ENCODE data around the gene SLX4IP.

SLX4IP gene

DNA sequence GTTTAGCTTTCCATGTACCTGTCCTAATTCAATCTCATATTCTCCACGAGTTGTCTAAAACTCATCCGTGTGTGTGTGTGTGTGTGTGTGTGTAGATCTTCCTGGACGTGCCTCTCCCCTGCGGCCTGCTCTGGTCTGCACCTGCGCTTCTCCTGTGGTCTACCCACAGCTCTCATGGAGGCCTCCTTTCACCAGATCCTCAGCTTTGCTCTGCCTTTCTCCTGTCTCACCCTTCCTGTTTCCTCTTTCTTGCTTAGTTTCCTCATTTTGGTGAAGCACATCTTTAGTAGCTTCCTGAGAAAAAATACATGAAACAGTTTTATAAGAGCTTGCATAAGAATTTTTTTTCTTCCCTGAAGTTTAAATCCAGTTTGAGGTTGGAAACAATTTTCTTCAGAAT is 18.1 kb downstream of the SLX4IP start:
- peak; percentile 95 to 98 for DNase-seq (ENCODE audit: low read depth in 1 of 2, low spot score in 1 of 2)
- Histone ChIP-seq H3K27ac (replicated peaks) (peak overlapping the region; percentile 86), H3K4me3 (replicated peaks; ENCODE audit: insufficient read depth, low read length) (no peak overlapping the region), H3K27me3 (ENCODE audit: insufficient read depth, poor library complexity, severe bottlenecking) (no peaks in the 10 kb centered on the region)
- peak; percentile 89 for TF ChIP-seq SPI1 (IDR thresholded peaks at IDR 0.05; ENCODE audit: borderline replicate concordance, low read depth)
- peak; percentile 98 for TF ChIP-seq POLR2AphosphoS5 (IDR thresholded peaks at IDR 0.05; ENCODE audit: low read depth)
- TF ChIP-seq, protein P1, sequence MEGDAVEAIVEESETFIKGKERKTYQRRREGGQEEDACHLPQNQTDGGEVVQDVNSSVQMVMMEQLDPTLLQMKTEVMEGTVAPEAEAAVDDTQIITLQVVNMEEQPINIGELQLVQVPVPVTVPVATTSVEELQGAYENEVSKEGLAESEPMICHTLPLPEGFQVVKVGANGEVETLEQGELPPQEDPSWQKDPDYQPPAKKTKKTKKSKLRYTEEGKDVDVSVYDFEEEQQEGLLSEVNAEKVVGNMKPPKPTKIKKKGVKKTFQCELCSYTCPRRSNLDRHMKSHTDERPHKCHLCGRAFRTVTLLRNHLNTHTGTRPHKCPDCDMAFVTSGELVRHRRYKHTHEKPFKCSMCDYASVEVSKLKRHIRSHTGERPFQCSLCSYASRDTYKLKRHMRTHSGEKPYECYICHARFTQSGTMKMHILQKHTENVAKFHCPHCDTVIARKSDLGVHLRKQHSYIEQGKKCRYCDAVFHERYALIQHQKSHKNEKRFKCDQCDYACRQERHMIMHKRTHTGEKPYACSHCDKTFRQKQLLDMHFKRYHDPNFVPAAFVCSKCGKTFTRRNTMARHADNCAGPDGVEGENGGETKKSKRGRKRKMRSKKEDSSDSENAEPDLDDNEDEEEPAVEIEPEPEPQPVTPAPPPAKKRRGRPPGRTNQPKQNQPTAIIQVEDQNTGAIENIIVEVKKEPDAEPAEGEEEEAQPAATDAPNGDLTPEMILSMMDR (IDR thresholded peaks at IDR 0.05; ENCODE audit: insufficient read depth, low read length), result no peak

DNA sequence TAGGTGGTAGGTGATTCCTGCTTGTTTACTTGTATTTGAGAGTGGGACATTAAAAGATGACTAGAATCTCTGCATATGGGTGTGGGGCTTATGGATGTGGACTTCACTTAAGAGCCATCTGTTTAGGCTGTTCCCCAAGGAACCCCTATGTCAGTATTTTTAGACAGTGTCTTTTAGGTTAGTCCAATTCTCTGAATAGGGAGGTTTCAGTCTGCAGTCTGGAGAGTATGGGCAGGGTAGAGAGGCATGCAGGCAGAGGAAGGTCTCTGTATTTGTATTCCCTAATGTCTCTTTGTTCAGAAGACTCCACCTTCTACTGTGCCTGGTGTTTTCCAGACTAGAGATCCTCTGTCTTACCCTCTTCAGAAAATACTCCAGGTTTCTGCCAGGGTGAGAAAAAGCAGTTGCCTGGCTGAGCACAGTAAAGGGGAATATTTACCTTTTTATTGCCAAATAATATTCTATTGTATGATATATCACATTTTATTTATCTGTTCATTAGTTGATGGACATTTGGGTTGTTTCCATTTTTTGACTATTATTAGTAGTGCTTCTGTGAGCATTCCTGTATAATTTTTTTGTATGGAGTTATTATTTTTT is 19.1 kb downstream of the SLX4IP start:
- Histone ChIP-seq H3K27me3 (ENCODE audit: insufficient read depth, poor library complexity, severe bottlenecking) (no peaks in the 10 kb centered on the region), H3K27ac (replicated peaks) (peak overlapping the region; percentile 86), H3K4me3 (replicated peaks; ENCODE audit: insufficient read depth, low read length) (no peak overlapping the region)
- TF ChIP-seq GABPA (IDR thresholded peaks at IDR 0.05; ENCODE audit: low read depth) (no peak), SPI1 (IDR thresholded peaks at IDR 0.05; ENCODE audit: borderline replicate concordance, low read depth) (no peak), POLR2AphosphoS5 (IDR thresholded peaks at IDR 0.05; ENCODE audit: low read depth) (no peak)
- TF ChIP-seq, protein P2, sequence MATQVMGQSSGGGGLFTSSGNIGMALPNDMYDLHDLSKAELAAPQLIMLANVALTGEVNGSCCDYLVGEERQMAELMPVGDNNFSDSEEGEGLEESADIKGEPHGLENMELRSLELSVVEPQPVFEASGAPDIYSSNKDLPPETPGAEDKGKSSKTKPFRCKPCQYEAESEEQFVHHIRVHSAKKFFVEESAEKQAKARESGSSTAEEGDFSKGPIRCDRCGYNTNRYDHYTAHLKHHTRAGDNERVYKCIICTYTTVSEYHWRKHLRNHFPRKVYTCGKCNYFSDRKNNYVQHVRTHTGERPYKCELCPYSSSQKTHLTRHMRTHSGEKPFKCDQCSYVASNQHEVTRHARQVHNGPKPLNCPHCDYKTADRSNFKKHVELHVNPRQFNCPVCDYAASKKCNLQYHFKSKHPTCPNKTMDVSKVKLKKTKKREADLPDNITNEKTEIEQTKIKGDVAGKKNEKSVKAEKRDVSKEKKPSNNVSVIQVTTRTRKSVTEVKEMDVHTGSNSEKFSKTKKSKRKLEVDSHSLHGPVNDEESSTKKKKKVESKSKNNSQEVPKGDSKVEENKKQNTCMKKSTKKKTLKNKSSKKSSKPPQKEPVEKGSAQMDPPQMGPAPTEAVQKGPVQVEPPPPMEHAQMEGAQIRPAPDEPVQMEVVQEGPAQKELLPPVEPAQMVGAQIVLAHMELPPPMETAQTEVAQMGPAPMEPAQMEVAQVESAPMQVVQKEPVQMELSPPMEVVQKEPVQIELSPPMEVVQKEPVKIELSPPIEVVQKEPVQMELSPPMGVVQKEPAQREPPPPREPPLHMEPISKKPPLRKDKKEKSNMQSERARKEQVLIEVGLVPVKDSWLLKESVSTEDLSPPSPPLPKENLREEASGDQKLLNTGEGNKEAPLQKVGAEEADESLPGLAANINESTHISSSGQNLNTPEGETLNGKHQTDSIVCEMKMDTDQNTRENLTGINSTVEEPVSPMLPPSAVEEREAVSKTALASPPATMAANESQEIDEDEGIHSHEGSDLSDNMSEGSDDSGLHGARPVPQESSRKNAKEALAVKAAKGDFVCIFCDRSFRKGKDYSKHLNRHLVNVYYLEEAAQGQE (IDR thresholded peaks at IDR 0.05; ENCODE audit: insufficient replicate concordance, low read depth), result no peak
- TF ChIP-seq, protein P1 (IDR thresholded peaks at IDR 0.05; ENCODE audit: insufficient read depth, low read length), result no peak
- DNase-seq (ENCODE audit: low read depth in 1 of 2, low spot score in 1 of 2), result no peak

DNA sequence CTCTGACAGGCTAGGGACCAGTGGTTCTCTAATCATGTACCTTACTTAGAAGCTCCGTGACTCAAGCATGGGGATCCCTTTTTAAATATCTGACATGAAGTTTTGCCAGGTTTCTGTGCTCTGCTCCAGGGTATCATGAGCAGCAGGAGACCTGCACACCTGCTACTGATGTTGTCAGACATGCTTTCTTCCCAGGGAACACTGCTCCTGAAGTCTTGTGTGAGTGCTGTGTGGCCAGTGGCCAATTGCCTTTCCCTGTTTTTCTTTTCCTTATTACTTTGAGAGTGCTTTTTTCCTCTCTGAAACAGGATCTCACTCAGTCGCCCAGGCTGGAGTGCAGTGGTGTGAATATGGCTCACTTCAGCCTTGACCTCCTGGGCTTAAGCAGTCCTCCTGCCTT is 26.4 kb downstream of the SLX4IP start:
- Histone ChIP-seq H3K27me3 (ENCODE audit: insufficient read depth, poor library complexity, severe bottlenecking) (no peaks in the 10 kb centered on the region), H3K27ac (replicated peaks) (peak overlapping the region; percentile 32), H3K4me3 (replicated peaks; ENCODE audit: insufficient read depth, low read length) (no peak overlapping the region)
- TF ChIP-seq SPI1 (IDR thresholded peaks at IDR 0.05; ENCODE audit: borderline replicate concordance, low read depth) (no peak), POLR2AphosphoS5 (IDR thresholded peaks at IDR 0.05; ENCODE audit: low read depth) (no peak)
- TF ChIP-seq, protein P2 (IDR thresholded peaks at IDR 0.05; ENCODE audit: insufficient replicate concordance, low read depth), result no peak
- TF ChIP-seq, protein P1 (IDR thresholded peaks at IDR 0.05; ENCODE audit: insufficient read depth, low read length), result no peak
- no peak for DNase-seq (ENCODE audit: low read depth in 1 of 2, low spot score in 1 of 2)

DNA sequence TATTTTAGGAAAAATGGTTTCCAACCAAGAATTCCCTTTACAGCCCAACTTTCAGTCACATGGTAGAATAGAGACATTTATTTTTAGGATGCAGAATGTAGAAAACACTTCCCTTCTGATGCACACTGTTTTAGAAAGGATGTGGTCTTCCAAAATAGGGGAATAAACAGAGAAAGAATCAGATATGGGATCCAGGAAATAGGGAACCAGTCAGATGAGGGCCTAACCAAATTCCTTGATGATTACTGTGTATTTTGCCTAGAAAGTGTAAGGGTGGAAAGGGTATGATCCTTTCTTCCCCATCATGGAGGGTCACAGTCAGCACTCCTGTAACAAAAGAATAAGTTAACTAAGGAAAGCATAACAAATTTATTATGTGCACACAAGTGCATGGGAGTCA is 27.4 kb downstream of the SLX4IP start:
- H3K4me3 ChIP-seq (replicated peaks; ENCODE audit: insufficient read depth, low read length), result no peak overlapping the region
- H3K27ac ChIP-seq (replicated peaks), result no peak overlapping the region; the same call in 1 of the 2 replicates
- H3K27me3 ChIP-seq (ENCODE audit: insufficient read depth, poor library complexity, severe bottlenecking), result no peaks in the 10 kb centered on the region
- TF ChIP-seq, protein P1 (IDR thresholded peaks at IDR 0.05; ENCODE audit: insufficient read depth, low read length), result no peak
- no peak for TF ChIP-seq POLR2AphosphoS5 (IDR thresholded peaks at IDR 0.05; ENCODE audit: low read depth)
- TF ChIP-seq, protein P2 (IDR thresholded peaks at IDR 0.05; ENCODE audit: insufficient replicate concordance, low read depth), result no peak
- DNase-seq (ENCODE audit: low read depth in 1 of 2, low spot score in 1 of 2), result no peak
